GM21447 (cell line): ENCODE data around the gene TMEM200B.
"Not testable (repeated sequence)": the region's sequence is repeated elsewhere in the genome, so short reads cannot be mapped to it uniquely, and the experiment has no call there.

Source experiments
- ATAC-seq: cut with Tn5 transposase; IDR thresholded peaks from one replicate; pipeline ENCODE4 v1.9.1; 2021; ENCODE audit not compliant: unreplicated experiment

TMEM200B gene

GRCh38 chr1:29123887-29124365 is at the start of gene TMEM200B:
Gene TMEM200B (minus strand): TSS chr1:29123903. CDS start chr1:29121828, 2,075 bp downstream.
- no peak for ATAC-seq

DNA sequence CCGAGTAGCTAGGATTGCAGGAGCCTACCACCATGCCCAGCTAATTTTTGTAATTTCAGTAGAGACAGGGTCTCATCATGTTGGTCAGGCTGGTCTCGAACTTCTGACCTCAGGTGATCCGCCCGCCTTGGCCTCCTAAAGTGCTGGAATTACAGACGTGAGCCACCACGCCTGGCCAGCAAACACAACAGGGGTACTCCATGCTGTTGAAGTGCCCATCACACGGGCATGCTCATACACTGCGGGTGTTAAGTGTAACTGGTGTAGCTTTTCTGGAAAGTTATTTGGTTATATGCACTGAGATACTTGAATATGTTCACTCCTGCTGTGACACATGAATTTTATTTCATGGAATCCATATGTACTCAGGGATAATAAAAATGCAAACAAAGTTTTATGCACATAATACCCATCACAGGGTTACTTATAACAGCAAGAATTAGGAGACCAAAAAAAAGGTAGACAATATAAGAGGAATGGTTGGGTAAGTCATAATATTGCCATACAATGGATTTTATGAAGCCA is 48.8 kb upstream of the TMEM200B start:
- ATAC-seq: no peak

DNA sequence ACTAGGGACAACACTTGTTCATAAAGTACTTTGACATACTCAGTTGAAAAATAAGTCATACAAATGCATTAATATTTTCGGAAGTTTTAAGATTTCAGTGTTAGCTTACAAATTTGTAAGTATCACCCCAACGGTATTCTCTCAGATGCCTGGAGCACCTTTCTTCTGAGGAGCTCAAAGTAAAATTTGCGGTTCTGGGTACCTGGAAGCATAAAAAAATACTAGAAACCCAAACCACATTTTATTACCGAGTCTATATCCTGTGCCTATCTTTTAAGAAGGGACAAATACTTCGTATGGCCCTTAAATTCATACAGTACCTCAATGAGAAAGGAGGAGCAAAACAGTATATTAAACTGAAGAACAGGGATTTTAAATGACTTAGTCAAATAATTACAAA is 47.8 kb upstream of the TMEM200B start:
- ATAC-seq: no peak

GRCh38 chr1:29171089-29171488 is 47.4 kb upstream of the TMEM200B start:
- no peak for ATAC-seq

DNA sequence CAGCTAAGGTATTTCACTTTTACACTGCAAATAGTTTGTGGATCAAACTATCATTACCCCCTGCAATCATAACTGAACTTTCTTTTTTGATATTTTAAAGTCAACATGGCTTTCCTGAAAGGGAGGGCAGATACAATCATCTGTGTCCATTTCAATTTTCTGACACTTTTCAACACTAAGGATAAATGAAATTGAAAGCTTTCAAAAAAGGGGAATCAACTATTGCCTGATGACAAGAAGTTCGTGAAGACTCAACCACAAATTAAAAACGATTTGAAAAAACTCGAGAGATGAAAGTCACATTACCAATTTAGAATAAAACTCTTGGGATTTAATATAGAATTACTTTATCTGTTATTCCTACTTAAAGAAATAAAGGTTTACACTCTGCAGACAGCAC is 46.3 kb upstream of the TMEM200B start:
- ATAC-seq: no peak

- ATAC-seq: no peak
Measured at GRCh38 chr1:29167904-29168303, 44.2 kb upstream of the TMEM200B start.

DNA sequence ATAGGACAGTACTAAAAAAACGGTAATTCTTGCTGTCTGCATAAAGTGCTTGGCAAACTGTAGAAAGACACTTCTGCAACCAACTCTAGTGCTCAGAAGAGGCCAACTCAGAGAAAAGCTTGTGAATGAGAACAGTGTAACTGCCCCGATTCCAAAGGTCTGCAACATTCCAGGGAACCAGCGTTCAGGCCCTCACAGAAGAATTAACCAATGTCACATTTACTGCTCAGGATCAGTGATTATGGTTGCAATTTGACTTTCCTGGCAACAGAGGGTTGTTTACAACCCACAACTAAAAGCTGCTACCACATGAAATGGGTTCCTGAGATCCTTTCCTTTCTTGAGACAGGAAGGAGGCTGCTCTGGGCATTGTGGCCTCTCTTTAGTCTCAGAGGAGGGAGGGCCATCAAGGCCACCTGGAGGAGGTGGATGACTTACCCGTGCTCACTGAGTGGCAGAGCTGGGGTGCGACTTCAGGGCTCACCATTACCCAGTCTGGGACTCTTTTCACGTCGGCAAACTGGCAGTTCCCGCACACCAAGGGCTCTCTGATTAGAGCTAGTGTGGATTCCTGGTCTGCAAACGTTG is 42.7 kb upstream of the TMEM200B start:
- no peak for ATAC-seq

- no peak for ATAC-seq
Measured at GRCh38 chr1:29164588-29164987, 40.9 kb upstream of the TMEM200B start.

DNA sequence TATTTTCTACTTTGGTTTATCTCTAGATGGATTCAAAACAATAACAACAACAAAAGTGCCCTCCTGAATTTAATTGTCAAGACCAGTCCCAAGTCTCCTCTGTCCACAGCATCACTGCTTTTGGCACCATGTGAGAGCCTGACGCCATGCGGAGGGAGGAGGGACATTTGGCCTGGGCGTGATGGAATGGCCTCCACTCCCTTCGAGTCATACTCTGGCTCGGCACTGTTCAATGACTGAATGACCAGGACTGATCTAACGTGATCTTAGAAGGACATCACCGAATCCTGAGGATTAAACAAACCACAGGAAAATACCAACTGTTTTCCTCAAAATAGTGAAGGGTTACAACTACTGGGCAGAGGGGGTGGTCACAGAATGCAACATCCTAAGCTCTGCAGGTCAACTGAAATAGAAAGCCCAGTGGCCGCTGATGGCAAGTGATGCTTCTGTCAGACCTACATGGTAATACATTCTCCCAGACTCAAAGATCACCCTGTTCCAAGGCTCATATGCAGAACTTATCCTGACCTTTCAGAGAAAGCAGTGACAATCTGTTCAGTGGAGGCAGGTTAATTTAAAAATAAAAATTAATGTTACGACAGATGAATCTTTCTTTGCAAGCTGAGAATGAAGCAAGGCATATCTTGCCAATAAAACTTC is 38.9 kb upstream of the TMEM200B start:
- no peak for ATAC-seq

DNA sequence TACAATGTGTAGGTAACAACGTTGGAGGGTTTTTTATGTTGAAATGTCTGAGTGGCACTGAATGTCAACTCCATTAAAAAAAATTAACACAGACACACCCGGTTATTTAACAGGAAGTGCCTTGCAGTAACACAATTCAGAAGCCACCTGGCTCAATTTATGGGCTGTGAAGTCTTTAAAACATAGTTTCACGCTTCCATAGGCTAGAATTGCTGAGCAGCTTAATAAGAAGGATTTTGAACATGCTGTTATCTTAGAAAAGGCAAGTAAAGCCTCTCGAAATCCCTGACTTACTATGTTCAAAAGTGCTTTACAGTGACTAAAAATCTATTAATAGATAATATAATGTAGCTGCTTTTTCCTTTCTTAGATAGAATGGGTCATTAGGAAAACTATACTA is 38.3 kb upstream of the TMEM200B start:
- no peak for ATAC-seq

GRCh38 chr1:29159773-29160172 is 36.1 kb upstream of the TMEM200B start:
- no peak for ATAC-seq

- no peak for ATAC-seq
Measured at GRCh38 chr1:29157269-29157601, 33.5 kb upstream of the TMEM200B start.

- no peak for ATAC-seq
Measured at GRCh38 chr1:29156543-29157268, 33.0 kb upstream of the TMEM200B start.

- ATAC-seq: no peak
Measured at GRCh38 chr1:29152046-29152805, 28.5 kb upstream of the TMEM200B start.

- ATAC-seq: not testable (repeated sequence)
Measured at GRCh38 chr1:29150346-29150745, 26.6 kb upstream of the TMEM200B start.

GRCh38 chr1:29148656-29149491 is 25.2 kb upstream of the TMEM200B start:
- ATAC-seq: no peak

- ATAC-seq: no peak
Measured at GRCh38 chr1:29145739-29146437, 22.2 kb upstream of the TMEM200B start.

- ATAC-seq: no peak
Measured at GRCh38 chr1:29144178-29144577, 20.5 kb upstream of the TMEM200B start.

DNA sequence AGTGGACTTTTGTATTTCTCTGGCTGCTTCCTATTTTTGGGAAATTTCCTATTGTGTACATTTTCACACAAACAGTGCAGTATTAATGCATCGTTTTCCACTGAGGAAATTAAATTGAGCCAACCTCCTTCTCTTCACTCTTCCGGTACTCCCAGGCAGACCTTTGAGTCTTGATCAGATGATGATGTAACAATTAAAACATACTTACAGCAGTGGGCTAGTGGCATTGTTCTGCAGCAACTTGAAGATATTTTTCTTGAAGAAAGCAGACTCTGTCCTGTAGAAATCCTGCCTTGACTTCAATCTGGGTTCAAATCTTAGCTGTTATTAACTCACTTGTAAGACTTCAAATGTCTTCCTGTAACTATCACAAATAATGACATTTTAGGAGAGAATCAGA is 19.0 kb upstream of the TMEM200B start:
- no peak for ATAC-seq

DNA sequence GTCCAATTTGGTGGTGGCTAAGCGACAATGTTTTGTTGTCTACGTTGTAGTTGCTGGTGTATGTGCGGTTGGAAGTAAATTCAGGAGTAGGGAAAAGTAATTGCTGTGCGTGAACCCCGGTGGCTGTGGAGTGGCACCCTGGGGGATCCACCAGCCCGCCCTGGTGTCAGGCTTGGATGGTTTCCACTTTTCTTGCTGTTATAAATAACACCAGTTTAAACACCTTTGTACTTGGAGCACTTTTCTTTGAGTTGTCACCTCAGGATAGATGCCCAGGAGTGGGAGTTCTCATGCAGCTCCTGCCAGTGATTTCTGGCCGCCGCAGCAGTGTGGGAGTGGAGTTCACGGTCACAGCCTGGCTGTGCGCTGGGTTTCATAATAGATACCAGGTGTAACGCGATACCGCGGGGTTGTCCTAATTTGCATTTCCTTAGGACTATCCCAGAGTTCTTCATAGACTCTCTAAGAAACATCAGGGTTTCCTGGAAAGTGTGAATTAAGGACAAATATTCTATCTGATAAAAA is 12.8 kb upstream of the TMEM200B start:
- no peak for ATAC-seq
